Glutamatergic neuron (in vitro differentiated cells): ENCODE data around the gene NR2C1. TPM values are rescaled to one million over a fixed set of nuclear protein-coding genes. Genes with fewer than 3 reads are reported as not detected.

Experiments
- DNase-seq: peaks from one replicate; pipeline ENCODE4 v3.0.0; 2022
- H3K27ac Mint-ChIP-seq: one replicate; pipeline ENCODE4 v1.8.0; 2020; ENCODE audit warnings: mild to moderate bottlenecking, mixed read lengths, inconsistent platforms; ENCODE audit not compliant: unreplicated experiment
- H3K27me3 Mint-ChIP-seq: one replicate; pipeline ENCODE4 v1.8.0; 2020; ENCODE audit warnings: mild to moderate bottlenecking, moderate library complexity, mixed read lengths, inconsistent platforms; ENCODE audit not compliant: unreplicated experiment
- H3K36me3 Mint-ChIP-seq: one replicate; pipeline ENCODE4 v1.8.0; 2020; ENCODE audit warnings: mild to moderate bottlenecking, mixed read lengths, inconsistent platforms; ENCODE audit not compliant: unreplicated experiment
- H3K4me1 Mint-ChIP-seq: one replicate; pipeline ENCODE4 v1.8.0; 2020; ENCODE audit warnings: mild to moderate bottlenecking, low read depth, mixed read lengths, inconsistent platforms; ENCODE audit not compliant: unreplicated experiment
- H3K4me3 Mint-ChIP-seq: one replicate; pipeline ENCODE4 v1.8.0; 2020; ENCODE audit warnings: mild to moderate bottlenecking, mixed read lengths, inconsistent platforms; ENCODE audit not compliant: unreplicated experiment
- H3K9me3 Mint-ChIP-seq: one replicate; pipeline ENCODE4 v1.8.0; 2020; ENCODE audit warnings: mild to moderate bottlenecking, moderate library complexity, mixed read lengths, inconsistent platforms; ENCODE audit not compliant: unreplicated experiment
- CTCF ChIP-seq: fragments of 200-600 bp; sonication (generic); IDR thresholded peaks from one replicate; pipeline ENCODE4 v1.5.0; 2021; ENCODE audit not compliant: partially characterized antibody, unreplicated experiment
- long read RNA-seq: library from polyadenylated mRNA; unstranded; transcript quantifications from one replicate; pipeline ENCODE4 v2.0.0, GENCODE V29; 2020; ENCODE audit not compliant: unreplicated experiment
- total RNA-seq: library from RNA; stranded (reverse); fragmentation: NEBNext Ultra II Directional; extraction: Animal tissue kit (Norgen Biotek cat#: 25700); gene quantifications from one replicate; pipeline ENCODE4 v1.2.1, GENCODE V29; 2021; ENCODE audit not compliant: unreplicated experiment

NR2C1 gene
- 63.8 TPM for total RNA-seq
- long read RNA-seq, full-length matches to known transcripts: 4 of 13 reads
- long read RNA-seq, partial matches to known transcripts: 2 of 13 reads
- long read RNA-seq, other reads (novel, unspliced or antisense): 7 of 13 reads

GRCh38 chr12:95072900-95073697 is at the start of gene NR2C1:
Gene NR2C1 (minus strand): TSS chr12:95073618. CDS start chr12:95067384, 6,234 bp downstream.
- Mint-ChIP-seq H3K36me3 (no peaks in the 10 kb centered on the region), H3K27ac (peak within 1 kb of the TSS; percentile 87), H3K4me1 (no peaks in the 10 kb centered on the region), H3K4me3 (peak within 1 kb of the TSS; percentile 94), H3K27me3 (peaks cover 5% of the 10 kb centered on the region), H3K9me3 (peaks cover 6% of the 10 kb centered on the region)
- TF ChIP-seq CTCF: no peak
- DNase-seq: peak; percentile 95

GRCh38 chr12:95118788-95119179 is 45.4 kb upstream of the NR2C1 start:
- H3K4me1 Mint-ChIP-seq: no peaks in the 10 kb centered on the region
- no peak for DNase-seq
- no peak overlapping the region for H3K27ac Mint-ChIP-seq
- no peak for TF ChIP-seq CTCF
- no peaks in the 10 kb centered on the region for H3K27me3 Mint-ChIP-seq
- no peaks in the 10 kb centered on the region for H3K9me3 Mint-ChIP-seq
- no peaks in the 10 kb centered on the region for H3K36me3 Mint-ChIP-seq
- no peak overlapping the region for H3K4me3 Mint-ChIP-seq

- DNase-seq: no peak
- Mint-ChIP-seq H3K4me3 (no peak overlapping the region), H3K27me3 (no peaks in the 10 kb centered on the region), H3K27ac (no peak overlapping the region), H3K9me3 (no peaks in the 10 kb centered on the region), H3K4me1 (no peaks in the 10 kb centered on the region), H3K36me3 (no peaks in the 10 kb centered on the region)
- TF ChIP-seq CTCF: no peak
Measured at GRCh38 chr12:95118138-95118787, 44.8 kb upstream of the NR2C1 start.

GRCh38 chr12:95117178-95117599 is 43.8 kb upstream of the NR2C1 start:
- H3K4me1 Mint-ChIP-seq: no peaks in the 10 kb centered on the region
- no peak overlapping the region for H3K4me3 Mint-ChIP-seq
- H3K9me3 Mint-ChIP-seq: peaks cover 1% of the 10 kb centered on the region
- DNase-seq: peak; percentile 21
- peak; percentile 82 for TF ChIP-seq CTCF
- H3K27ac Mint-ChIP-seq: no peak overlapping the region
- no peaks in the 10 kb centered on the region for H3K36me3 Mint-ChIP-seq
- H3K27me3 Mint-ChIP-seq: no peaks in the 10 kb centered on the region

GRCh38 chr12:95116773-95117172 is 43.4 kb upstream of the NR2C1 start:
- peaks cover 1% of the 10 kb centered on the region for H3K9me3 Mint-ChIP-seq
- no peak overlapping the region for H3K4me3 Mint-ChIP-seq
- no peaks in the 10 kb centered on the region for H3K27me3 Mint-ChIP-seq
- no peak for DNase-seq
- H3K4me1 Mint-ChIP-seq: no peaks in the 10 kb centered on the region
- H3K36me3 Mint-ChIP-seq: no peaks in the 10 kb centered on the region
- no peak overlapping the region for H3K27ac Mint-ChIP-seq
- TF ChIP-seq CTCF: no peak
